ENCODE results near the gene AIMP1.

GRCh38 chr4:106347167-106347566 lies 30.8 kb downstream of the AIMP1 start:
- no peak for TF ChIP-seq CTCF (IDR thresholded peaks at IDR 0.05)
- TF ChIP-seq POLR2A (IDR thresholded peaks at IDR 0.05), result no peak
